Stimulated activated naive CD8-positive, alpha-beta T cell treated with anti-CD3 and anti-CD28 coated beads, Interleukin-15, Interleukin-2, amounts not matched to agents 100 ng/mL and 50 ng/mL, for 24 hours (primary cell): ENCODE data around the gene DSC1.
A peak's percentile ranks its signal among the peaks of the same experiment; 100 is the strongest.

Experiments
- H3K27ac Mint-ChIP-seq: one replicate; pipeline ENCODE4 v1.8.0; 2021; ENCODE audit warnings: mild to moderate bottlenecking, mixed read lengths
- H3K27me3 Mint-ChIP-seq: one replicate; pipeline ENCODE4 v1.8.0; 2021; ENCODE audit warnings: mixed read lengths
- H3K36me3 Mint-ChIP-seq: one replicate; pipeline ENCODE4 v1.8.0; 2021; ENCODE audit warnings: low read depth, mixed read lengths
- H3K4me1 Mint-ChIP-seq: one replicate; pipeline ENCODE4 v1.8.0; 2021; ENCODE audit warnings: low read depth, mixed read lengths
- H3K4me3 Mint-ChIP-seq: one replicate; pipeline ENCODE4 v1.8.0; 2021; ENCODE audit warnings: mild to moderate bottlenecking, mixed read lengths
- H3K9me3 Mint-ChIP-seq: one replicate; pipeline ENCODE4 v1.8.0; 2021; ENCODE audit warnings: mixed read lengths

The DSC1 gene, protein sequence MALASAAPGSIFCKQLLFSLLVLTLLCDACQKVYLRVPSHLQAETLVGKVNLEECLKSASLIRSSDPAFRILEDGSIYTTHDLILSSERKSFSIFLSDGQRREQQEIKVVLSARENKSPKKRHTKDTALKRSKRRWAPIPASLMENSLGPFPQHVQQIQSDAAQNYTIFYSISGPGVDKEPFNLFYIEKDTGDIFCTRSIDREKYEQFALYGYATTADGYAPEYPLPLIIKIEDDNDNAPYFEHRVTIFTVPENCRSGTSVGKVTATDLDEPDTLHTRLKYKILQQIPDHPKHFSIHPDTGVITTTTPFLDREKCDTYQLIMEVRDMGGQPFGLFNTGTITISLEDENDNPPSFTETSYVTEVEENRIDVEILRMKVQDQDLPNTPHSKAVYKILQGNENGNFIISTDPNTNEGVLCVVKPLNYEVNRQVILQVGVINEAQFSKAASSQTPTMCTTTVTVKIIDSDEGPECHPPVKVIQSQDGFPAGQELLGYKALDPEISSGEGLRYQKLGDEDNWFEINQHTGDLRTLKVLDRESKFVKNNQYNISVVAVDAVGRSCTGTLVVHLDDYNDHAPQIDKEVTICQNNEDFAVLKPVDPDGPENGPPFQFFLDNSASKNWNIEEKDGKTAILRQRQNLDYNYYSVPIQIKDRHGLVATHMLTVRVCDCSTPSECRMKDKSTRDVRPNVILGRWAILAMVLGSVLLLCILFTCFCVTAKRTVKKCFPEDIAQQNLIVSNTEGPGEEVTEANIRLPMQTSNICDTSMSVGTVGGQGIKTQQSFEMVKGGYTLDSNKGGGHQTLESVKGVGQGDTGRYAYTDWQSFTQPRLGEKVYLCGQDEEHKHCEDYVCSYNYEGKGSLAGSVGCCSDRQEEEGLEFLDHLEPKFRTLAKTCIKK

DNA sequence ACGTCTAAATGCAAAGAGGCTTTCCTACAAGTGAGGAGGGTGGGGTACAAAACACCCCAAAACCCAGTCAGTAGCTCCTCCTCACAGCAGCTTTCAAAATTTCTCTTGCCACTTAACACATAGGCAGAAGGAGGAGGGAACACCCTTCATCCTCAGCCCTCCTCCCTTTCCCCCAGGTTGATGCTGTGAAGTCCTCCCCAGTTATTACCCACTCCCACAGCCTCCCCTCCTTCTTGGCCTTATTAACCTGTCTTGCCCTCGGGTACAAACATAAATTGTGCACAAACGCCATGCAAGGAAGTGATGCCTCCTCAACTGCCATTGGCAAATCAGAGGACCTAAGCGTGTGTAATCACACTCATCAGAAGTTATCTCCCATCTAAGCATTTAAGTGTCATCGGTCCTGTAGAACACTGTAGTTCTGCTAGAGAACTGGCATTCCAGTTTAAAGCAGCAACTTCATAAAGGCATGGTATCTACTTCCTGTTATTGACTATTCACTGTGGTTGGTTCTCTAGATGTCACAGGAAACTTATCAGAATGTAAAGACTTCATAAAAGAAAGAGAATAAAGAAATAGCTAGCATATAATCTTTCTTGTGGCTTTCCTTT is at the start of gene DSC1:
Gene DSC1 (minus strand): TSS at position 32 of the 611 bp plus-strand sequence. CDS start 262 bp downstream, outside the sequence.
- Mint-ChIP-seq H3K4me1 (peaks cover 7% of the 10 kb centered on the region), H3K27me3 (no peaks in the 10 kb centered on the region), H3K36me3 (no peaks in the 10 kb centered on the region), H3K4me3 (peak within 1 kb of the TSS; percentile 57), H3K9me3 (no peaks in the 10 kb centered on the region), H3K27ac (peak within 1 kb of the TSS; percentile 38)

DNA sequence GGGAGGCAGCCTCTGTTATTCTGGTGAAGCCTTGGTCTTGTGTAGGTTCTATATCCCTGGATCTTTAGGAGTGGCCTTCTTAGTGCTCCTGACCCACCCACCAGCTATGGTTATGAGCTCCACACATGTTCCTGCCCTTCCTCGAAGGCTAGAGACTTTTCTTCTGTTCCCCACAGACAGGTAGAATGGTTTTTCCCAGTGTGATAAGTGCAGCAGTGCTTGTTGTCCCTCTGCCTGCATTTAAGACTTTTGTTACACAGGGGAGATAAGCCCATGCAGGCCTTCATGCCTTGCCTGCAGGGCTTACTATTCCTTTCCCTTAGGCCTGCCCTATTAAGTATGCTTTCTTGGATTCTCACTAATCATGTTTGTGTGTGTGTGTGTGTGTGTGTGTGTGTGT is 48.4 kb upstream of the DSC1 start:
- no peaks in the 10 kb centered on the region for H3K27me3 Mint-ChIP-seq
- peaks cover 4% of the 10 kb centered on the region for H3K4me1 Mint-ChIP-seq

DNA sequence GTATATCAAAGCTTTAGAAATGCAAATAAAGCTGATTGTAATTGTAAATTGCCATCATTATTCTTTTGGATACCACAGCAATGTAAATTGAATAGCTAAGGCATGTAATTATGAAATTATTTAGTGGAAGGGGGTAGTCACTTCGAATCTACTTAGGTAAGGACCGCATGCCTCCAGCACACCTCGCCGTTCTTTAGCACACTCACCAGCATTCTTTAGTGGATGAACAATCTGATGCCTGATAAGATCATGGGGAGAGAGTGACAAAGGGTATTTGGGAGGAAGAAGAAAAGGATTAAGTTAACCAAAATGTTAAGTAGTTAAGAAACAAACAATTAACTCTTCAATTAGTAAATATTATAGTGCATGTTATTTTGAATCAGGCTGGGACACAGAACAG is 46.4 kb upstream of the DSC1 start:
- Mint-ChIP-seq H3K36me3 (no peaks in the 10 kb centered on the region), H3K9me3 (no peaks in the 10 kb centered on the region), H3K27me3 (no peaks in the 10 kb centered on the region), H3K4me1 (peaks cover 4% of the 10 kb centered on the region), H3K27ac (no peak overlapping the region), H3K4me3 (no peak overlapping the region)

More for the DNA sequence above, 48.4 kb upstream of the DSC1 start:
- no peaks in the 10 kb centered on the region for H3K9me3 Mint-ChIP-seq
- H3K4me3 Mint-ChIP-seq: no peak overlapping the region
- no peak overlapping the region for H3K27ac Mint-ChIP-seq
- H3K36me3 Mint-ChIP-seq: no peaks in the 10 kb centered on the region

GRCh38 chr18:31207391-31207790 is 44.7 kb upstream of the DSC1 start:
- H3K4me3 Mint-ChIP-seq: no peak overlapping the region
- H3K4me1 Mint-ChIP-seq: peaks cover 4% of the 10 kb centered on the region
- H3K9me3 Mint-ChIP-seq: no peaks in the 10 kb centered on the region
- H3K36me3 Mint-ChIP-seq: no peaks in the 10 kb centered on the region
- no peaks in the 10 kb centered on the region for H3K27me3 Mint-ChIP-seq
- H3K27ac Mint-ChIP-seq: no peak overlapping the region

DNA sequence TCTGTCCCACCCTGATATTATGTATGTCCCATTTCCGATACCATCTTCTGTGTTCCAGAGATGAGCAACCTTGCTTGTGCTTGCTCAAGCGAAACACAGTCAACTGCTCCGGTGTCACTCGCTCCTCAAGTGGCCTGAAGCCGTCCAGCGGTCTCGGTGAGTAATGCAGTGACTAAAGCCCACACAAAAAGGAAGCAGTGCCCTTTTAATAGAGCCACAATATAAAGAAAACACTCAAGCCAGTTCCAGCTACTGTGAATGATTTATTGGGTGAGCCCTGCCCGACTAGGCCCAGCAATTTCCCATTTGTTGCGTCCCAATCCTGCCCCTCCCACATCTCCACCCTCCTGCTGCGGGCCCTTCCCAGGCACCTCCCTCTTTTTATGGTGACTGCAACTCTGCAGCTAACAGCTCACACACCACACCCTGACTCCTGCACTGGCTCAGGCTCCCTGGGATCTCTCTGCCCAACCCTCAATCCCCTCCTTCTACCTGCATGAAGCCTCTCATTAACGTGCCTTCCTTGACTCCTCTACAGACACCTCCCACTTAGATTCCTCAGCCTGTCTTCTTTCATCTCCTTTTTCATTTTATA is 44.2 kb upstream of the DSC1 start:
- Mint-ChIP-seq H3K9me3 (no peaks in the 10 kb centered on the region), H3K36me3 (no peaks in the 10 kb centered on the region), H3K27ac (no peak overlapping the region), H3K27me3 (no peaks in the 10 kb centered on the region), H3K4me3 (no peak overlapping the region), H3K4me1 (peaks cover 4% of the 10 kb centered on the region)

DNA sequence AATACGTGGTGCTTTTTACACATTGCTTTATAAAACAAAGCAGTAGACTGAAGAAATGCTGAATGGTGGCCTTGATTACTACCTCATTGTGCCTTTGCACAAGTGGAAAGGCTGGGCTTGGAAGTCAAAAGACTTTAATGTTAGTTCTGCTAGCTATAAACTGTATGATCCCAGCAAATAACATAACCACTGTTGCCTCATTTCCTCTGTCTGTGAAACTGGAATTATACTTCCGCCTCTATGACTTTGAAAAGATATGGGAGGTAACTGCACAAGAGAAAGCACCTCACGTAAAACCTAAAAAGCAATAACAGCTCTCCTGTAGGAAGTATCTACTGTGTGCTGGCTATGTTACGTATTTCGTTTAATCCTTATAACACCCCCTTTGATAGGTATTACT is 43.4 kb upstream of the DSC1 start:
- Mint-ChIP-seq H3K27ac (no peak overlapping the region), H3K4me3 (no peak overlapping the region), H3K27me3 (no peaks in the 10 kb centered on the region)

GRCh38 chr18:31205273-31205672 is 42.6 kb upstream of the DSC1 start:
- peaks cover 4% of the 10 kb centered on the region for H3K4me1 Mint-ChIP-seq
- H3K27ac Mint-ChIP-seq: no peak overlapping the region
- H3K9me3 Mint-ChIP-seq: peaks cover 6% of the 10 kb centered on the region
- no peaks in the 10 kb centered on the region for H3K36me3 Mint-ChIP-seq
- no peaks in the 10 kb centered on the region for H3K27me3 Mint-ChIP-seq
- no peak overlapping the region for H3K4me3 Mint-ChIP-seq

More for the DNA sequence above, 43.4 kb upstream of the DSC1 start:
- H3K9me3 Mint-ChIP-seq: no peaks in the 10 kb centered on the region
- H3K4me1 Mint-ChIP-seq: peaks cover 4% of the 10 kb centered on the region
- no peaks in the 10 kb centered on the region for H3K36me3 Mint-ChIP-seq

- Mint-ChIP-seq H3K4me3 (no peak overlapping the region), H3K4me1 (peaks cover 4% of the 10 kb centered on the region), H3K36me3 (no peaks in the 10 kb centered on the region), H3K27ac (no peak overlapping the region), H3K9me3 (peaks cover 6% of the 10 kb centered on the region), H3K27me3 (no peaks in the 10 kb centered on the region)
Measured at GRCh38 chr18:31204833-31205232, 42.2 kb upstream of the DSC1 start.

GRCh38 chr18:31204166-31204565 is 41.5 kb upstream of the DSC1 start:
- Mint-ChIP-seq H3K4me3 (no peak overlapping the region), H3K36me3 (no peaks in the 10 kb centered on the region), H3K4me1 (peaks cover 4% of the 10 kb centered on the region), H3K27me3 (no peaks in the 10 kb centered on the region), H3K27ac (no peak overlapping the region), H3K9me3 (peaks cover 6% of the 10 kb centered on the region)

DNA sequence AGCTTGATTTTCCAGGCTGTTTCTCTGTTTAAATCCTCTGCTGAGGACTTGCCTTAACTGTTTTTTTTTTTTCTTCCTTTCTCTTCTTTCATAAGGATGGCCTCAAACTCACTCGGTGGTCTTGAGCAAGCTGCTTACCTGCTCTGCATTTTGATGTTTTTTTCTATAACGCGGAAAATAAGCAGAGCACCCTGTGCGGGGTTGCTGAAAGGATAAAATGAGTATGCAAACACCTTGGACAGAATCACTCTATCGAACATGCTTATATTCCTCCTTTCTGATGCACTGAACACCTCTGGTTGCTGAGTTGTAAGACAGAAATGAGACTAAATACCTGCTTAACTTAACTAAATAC is 41.1 kb upstream of the DSC1 start:
- Mint-ChIP-seq H3K27ac (no peak overlapping the region), H3K9me3 (peaks cover 6% of the 10 kb centered on the region), H3K27me3 (no peaks in the 10 kb centered on the region), H3K4me3 (no peak overlapping the region), H3K4me1 (peaks cover 4% of the 10 kb centered on the region), H3K36me3 (no peaks in the 10 kb centered on the region)

DNA sequence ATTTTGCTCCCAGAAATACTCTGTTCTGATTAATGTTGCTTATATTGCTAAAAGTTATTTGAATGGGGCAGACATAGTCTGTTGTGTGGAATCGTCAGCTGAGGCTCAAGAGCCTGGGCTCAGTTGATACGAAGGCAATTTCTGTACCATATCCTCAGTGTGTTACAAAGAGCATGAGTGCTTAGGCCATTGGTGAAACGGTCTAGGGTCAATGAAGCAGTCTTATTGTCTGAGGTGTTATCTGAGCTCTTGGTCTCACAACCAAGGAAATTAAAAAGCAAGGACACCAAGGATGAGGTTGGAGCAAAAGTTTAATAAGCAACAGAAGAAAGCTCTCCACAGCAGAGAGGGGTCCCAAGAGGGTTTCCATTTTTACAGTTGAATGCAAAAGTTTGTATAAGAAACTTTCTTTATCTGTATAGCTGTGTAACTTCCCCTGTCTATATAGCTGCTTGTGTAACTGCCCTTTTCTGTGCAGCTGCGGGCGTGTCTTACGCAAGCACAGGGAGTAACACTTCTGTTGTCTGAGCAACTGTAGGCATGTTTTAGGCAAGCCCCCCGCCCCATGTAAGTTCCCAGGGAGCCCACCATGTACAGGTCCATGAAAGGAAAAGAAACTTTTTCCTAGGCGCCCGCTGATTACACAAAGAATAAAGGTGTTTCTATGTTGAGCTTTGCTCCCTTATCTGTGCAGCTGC is 40.6 kb upstream of the DSC1 start:
- Mint-ChIP-seq H3K9me3 (peaks cover 6% of the 10 kb centered on the region), H3K36me3 (no peaks in the 10 kb centered on the region), H3K27ac (no peak overlapping the region), H3K27me3 (no peaks in the 10 kb centered on the region), H3K4me1 (peaks cover 4% of the 10 kb centered on the region), H3K4me3 (no peak overlapping the region)

GRCh38 chr18:31199190-31199769 is 36.6 kb upstream of the DSC1 start:
- no peak overlapping the region for H3K4me3 Mint-ChIP-seq
- peaks cover 6% of the 10 kb centered on the region for H3K9me3 Mint-ChIP-seq
- no peaks in the 10 kb centered on the region for H3K36me3 Mint-ChIP-seq
- no peaks in the 10 kb centered on the region for H3K4me1 Mint-ChIP-seq
- H3K27ac Mint-ChIP-seq: no peak overlapping the region
- no peaks in the 10 kb centered on the region for H3K27me3 Mint-ChIP-seq

- H3K36me3 Mint-ChIP-seq: no peaks in the 10 kb centered on the region
- H3K4me3 Mint-ChIP-seq: no peak overlapping the region
- peaks cover 6% of the 10 kb centered on the region for H3K9me3 Mint-ChIP-seq
- no peaks in the 10 kb centered on the region for H3K27me3 Mint-ChIP-seq
- H3K4me1 Mint-ChIP-seq: no peaks in the 10 kb centered on the region
- no peak overlapping the region for H3K27ac Mint-ChIP-seq
Measured at GRCh38 chr18:31197676-31198075, 35.0 kb upstream of the DSC1 start.

GRCh38 chr18:31195063-31195462 is 32.4 kb upstream of the DSC1 start:
- H3K4me1 Mint-ChIP-seq: no peaks in the 10 kb centered on the region
- H3K36me3 Mint-ChIP-seq: no peaks in the 10 kb centered on the region
- H3K27ac Mint-ChIP-seq: no peak overlapping the region
- H3K27me3 Mint-ChIP-seq: no peaks in the 10 kb centered on the region
- no peaks in the 10 kb centered on the region for H3K9me3 Mint-ChIP-seq
- no peak overlapping the region for H3K4me3 Mint-ChIP-seq
